H9 (cell line): ENCODE results near the gene HDAC3. TPM values are rescaled to one million over a fixed set of nuclear protein-coding genes. Genes with fewer than 3 reads are reported as not detected.

Experiments
- DNase-seq: peaks from one replicate; pipeline ENCODE4 v3.0.0-alpha.2; 2017
- H2AFZ ChIP-seq: one replicate; pipeline ENCODE4 v1.6.1; 2013; ENCODE audit warnings: mild to moderate bottlenecking, low read length, control low read depth, moderate library complexity
- H2AK5ac ChIP-seq: 2 replicates; pipeline ENCODE4 v1.6.1; 2013; ENCODE audit warnings: low read length, control low read depth, mixed read lengths; ENCODE audit not compliant: insufficient read length
- H2BK120ac ChIP-seq: one replicate; pipeline ENCODE4 v1.6.1; 2013; ENCODE audit warnings: low read depth, mild to moderate bottlenecking, low read length, control low read depth, inconsistent platforms; ENCODE audit not compliant: poor library complexity, severe bottlenecking
- H2BK12ac ChIP-seq: 2 replicates; pipeline ENCODE4 v1.6.1; 2013; ENCODE audit warnings: low read length, control low read depth, mixed read lengths, low read depth; ENCODE audit not compliant: insufficient read length
- H2BK15ac ChIP-seq: 2 replicates; pipeline ENCODE4 v1.6.1; 2013; ENCODE audit warnings: low read depth, low read length, control low read depth
- H2BK20ac ChIP-seq: one replicate; pipeline ENCODE4 v1.6.1; 2013; ENCODE audit warnings: low read depth, mild to moderate bottlenecking, low read length, control low read depth, inconsistent platforms; ENCODE audit not compliant: poor library complexity, severe bottlenecking
- H2BK5ac ChIP-seq: 2 replicates; pipeline ENCODE4 v1.6.1; 2013; ENCODE audit warnings: low read length, control low read depth, mixed read lengths; ENCODE audit not compliant: insufficient read length
- H3K14ac ChIP-seq: 2 replicates; pipeline ENCODE4 v1.6.1; 2013; ENCODE audit warnings: low read length, control low read depth; ENCODE audit not compliant: insufficient read depth
- H3K18ac ChIP-seq: 2 replicates; pipeline ENCODE4 v1.6.1; 2013; ENCODE audit warnings: low read depth, mild to moderate bottlenecking, mixed read lengths, low read length, control low read depth; ENCODE audit not compliant: insufficient read length
- H3K23ac ChIP-seq: 2 replicates; pipeline ENCODE4 v1.6.1; 2013; ENCODE audit warnings: low read length, control low read depth, mixed read lengths, low read depth; ENCODE audit not compliant: insufficient read length
- H3K23me2 ChIP-seq: 2 replicates; pipeline ENCODE4 v1.6.1; 2013; ENCODE audit warnings: low read depth, mild to moderate bottlenecking, mixed read lengths, low read length, control low read depth; ENCODE audit not compliant: insufficient read length, poor library complexity, severe bottlenecking
- H3K27ac ChIP-seq: 2 replicates; pipeline ENCODE4 v1.5.1; 2013; ENCODE audit warnings: low read length, control low read depth, mixed read lengths, low read depth; ENCODE audit not compliant: insufficient read length
- H3K27me3 ChIP-seq: 2 replicates; pipeline ENCODE4 v1.6.1; 2013; ENCODE audit warnings: low read length, control low read depth, inconsistent platforms; ENCODE audit not compliant: insufficient read depth
- H3K4ac ChIP-seq: 2 replicates; pipeline ENCODE4 v1.6.1; 2013; ENCODE audit warnings: low read depth, mild to moderate bottlenecking, control low read depth, inconsistent platforms, low read length, moderate library complexity
- H3K4me1 ChIP-seq: 2 replicates; pipeline ENCODE4 v1.6.1; 2013; ENCODE audit warnings: low read length, control low read depth, inconsistent platforms; ENCODE audit not compliant: insufficient read depth
- H3K4me2 ChIP-seq: 2 replicates; pipeline ENCODE4 v1.6.1; 2013; ENCODE audit warnings: low read length, control low read depth, mixed read lengths; ENCODE audit not compliant: insufficient read length, insufficient read depth
- H3K56ac ChIP-seq: 2 replicates; pipeline ENCODE4 v1.6.1; 2013; ENCODE audit warnings: low read depth, mild to moderate bottlenecking, mixed read lengths, low read length, control low read depth; ENCODE audit not compliant: insufficient read length
- H3K79me1 ChIP-seq: 2 replicates; pipeline ENCODE4 v1.6.1; 2013; ENCODE audit warnings: low read depth, mild to moderate bottlenecking, moderate library complexity, low read length, control low read depth, inconsistent platforms; ENCODE audit not compliant: insufficient read depth, poor library complexity, severe bottlenecking
- H3K79me2 ChIP-seq: 2 replicates; pipeline ENCODE4 v1.6.1; 2013; ENCODE audit warnings: low read length, control low read depth, inconsistent platforms; ENCODE audit not compliant: insufficient read depth
- H3K9ac ChIP-seq: 2 replicates; pipeline ENCODE4 v1.6.1; 2013; ENCODE audit warnings: low read length, control low read depth, mixed read lengths; ENCODE audit not compliant: insufficient read length; ENCODE audit errors: extremely low read depth
- H3K9me3 ChIP-seq: one replicate; pipeline ENCODE4 v1.6.1; 2013; ENCODE audit warnings: low read depth, low read length, inconsistent platforms; ENCODE audit not compliant: control insufficient read depth
- H3T11ph ChIP-seq: one replicate; pipeline ENCODE4 v1.6.1; 2013; ENCODE audit warnings: mild to moderate bottlenecking, low read length, control low read depth, inconsistent platforms
- H4K20me1 ChIP-seq: one replicate; pipeline ENCODE4 v1.6.1; 2013; ENCODE audit not compliant: control insufficient read depth, insufficient read length, insufficient read depth
- H4K5ac ChIP-seq: 2 replicates; pipeline ENCODE4 v1.6.1; 2013; ENCODE audit warnings: low read depth, mild to moderate bottlenecking, mixed read lengths, low read length, control low read depth; ENCODE audit not compliant: insufficient read length
- H4K8ac ChIP-seq: replicated peaks from 2 replicates; pipeline ENCODE4 v1.6.1; 2013; ENCODE audit warnings: low read length, control low read depth, mixed read lengths, low read depth; ENCODE audit not compliant: insufficient read length
- H4K91ac ChIP-seq: 2 replicates; pipeline ENCODE4 v1.6.1; 2013; ENCODE audit warnings: low read depth, mild to moderate bottlenecking, moderate library complexity, mixed read lengths, low read length, control low read depth; ENCODE audit not compliant: insufficient read length
- H3K27ac Mint-ChIP-seq, 3 experiments: 2 replicates in 2 of 3; 3 replicates in 1 of 3; pipeline ENCODE4 v1.8.0; 2020 to 2021; ENCODE audit warnings: mixed read lengths in 3 of 3, mild to moderate bottlenecking in 1 of 3, moderate library complexity in 1 of 3
- H3K27me3 Mint-ChIP-seq: 2 replicates; pipeline ENCODE4 v1.8.0; 2021; ENCODE audit warnings: low read depth, mild to moderate bottlenecking, moderate library complexity, mixed read lengths
- H3K36me3 Mint-ChIP-seq, 3 experiments: 2 replicates in 2 of 3; 3 replicates in 1 of 3; pipeline ENCODE4 v1.8.0; 2020 to 2021; ENCODE audit warnings: low read depth in 3 of 3, mixed read lengths in 3 of 3; ENCODE audit not compliant: insufficient read depth in 1 of 3
- H3K4me1 Mint-ChIP-seq, 2 experiments: 2 replicates each; pipeline ENCODE4 v1.8.0; 2020; ENCODE audit warnings: mixed read lengths in 2 of 2
- H3K4me3 Mint-ChIP-seq, 2 experiments: 2 replicates in 1 of 2; 3 replicates in 1 of 2; pipeline ENCODE4 v1.8.0; 2020 to 2021; ENCODE audit warnings: mild to moderate bottlenecking in 2 of 2, mixed read lengths in 2 of 2, moderate library complexity in 1 of 2
- H3K9me3 Mint-ChIP-seq, 2 experiments: 2 replicates in 1 of 2; 3 replicates in 1 of 2; pipeline ENCODE4 v1.8.0; 2020; ENCODE audit warnings: mild to moderate bottlenecking in 2 of 2, mixed read lengths in 2 of 2, moderate library complexity in 1 of 2
- WGBS: extraction: QIAGEN DNeasy Blood & Tissue Kit; methylation state at CpG from one replicate; pipeline ENCODE4 v1.1.7; 2013; ENCODE audit warnings: missing lambda C conversion rate, low lambda C conversion rate, mixed read lengths; ENCODE audit not compliant: insufficient read length; ENCODE audit errors: extremely low coverage; 5-methylcytosine and 5-hydroxymethylcytosine counted together
- total RNA-seq: library from RNA; stranded (reverse); gene quantifications from 2 replicates; pipeline ENCODE4 v1.2.1, GENCODE V29; 2021
- TF ChIP-seq, protein P1 (sequence below): fragments of 200-600 bp; sonication (generic); conservative IDR thresholded peaks from 3 replicates; pipeline ENCODE4 v1.8.0; 2021; ENCODE audit warnings: antibody characterized with exemption, mild to moderate bottlenecking

HDAC3 gene
- total RNA-seq, 1 experiment from 2014 or later, result 98.3 TPM

DNA sequence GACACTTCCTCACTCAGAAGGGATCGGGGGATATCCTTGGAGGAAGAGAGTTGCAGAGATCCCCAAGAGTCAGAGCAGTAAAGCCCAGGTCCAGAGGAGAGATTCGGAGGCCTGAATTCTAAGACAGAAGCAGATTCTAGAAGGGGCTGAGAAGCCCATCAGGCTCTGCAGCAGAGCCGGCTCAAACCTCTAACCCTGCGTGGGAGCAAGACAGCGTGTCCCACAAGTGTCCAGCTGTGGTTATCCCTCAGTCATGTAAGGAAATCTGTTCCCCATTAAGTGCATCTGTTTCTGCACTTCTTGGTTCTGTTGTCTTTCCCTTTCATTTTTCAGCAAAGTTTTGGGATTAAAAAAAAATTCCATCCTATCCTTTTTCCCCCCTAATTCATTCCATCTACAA, 13.0 kb downstream of the HDAC3 start:
- peak overlapping the region in 1 of 2 experiments; percentile 54; a peak in 3 of 5 replicates for H3K4me3 Mint-ChIP-seq
- Histone ChIP-seq H3K27me3 (no peaks in the 10 kb centered on the region), H3K4me1 (no peaks in the 10 kb centered on the region), H3K14ac (no peak overlapping the region), H2BK120ac (no peak overlapping the region), H4K5ac (no peak overlapping the region), H3K4ac (no peak overlapping the region), H2AFZ (no peak overlapping the region), H3T11ph (no peak overlapping the region), H4K91ac (no peak overlapping the region), H3K9me3 (no peaks in the 10 kb centered on the region), H2BK20ac (no peak overlapping the region), H3K56ac (no peak overlapping the region), H3K18ac (no peak overlapping the region), H2BK5ac (no peak overlapping the region), H4K20me1 (no peaks in the 10 kb centered on the region), H3K9ac (no peak overlapping the region), H2BK15ac (no peak overlapping the region), H2AK5ac (no peak overlapping the region), H3K23me2 (no peaks in the 10 kb centered on the region), H3K79me2 (no peaks in the 10 kb centered on the region), H3K4me2 (no peak overlapping the region), H3K23ac (no peak overlapping the region), H3K27ac (no peak overlapping the region), H3K79me1 (no peaks in the 10 kb centered on the region), H4K8ac (no peak overlapping the region), H2BK12ac (no peak overlapping the region)
- DNase-seq, result no peak
- H3K9me3 Mint-ChIP-seq, result no peaks in the 10 kb centered on the region
- TF ChIP-seq, protein P1, sequence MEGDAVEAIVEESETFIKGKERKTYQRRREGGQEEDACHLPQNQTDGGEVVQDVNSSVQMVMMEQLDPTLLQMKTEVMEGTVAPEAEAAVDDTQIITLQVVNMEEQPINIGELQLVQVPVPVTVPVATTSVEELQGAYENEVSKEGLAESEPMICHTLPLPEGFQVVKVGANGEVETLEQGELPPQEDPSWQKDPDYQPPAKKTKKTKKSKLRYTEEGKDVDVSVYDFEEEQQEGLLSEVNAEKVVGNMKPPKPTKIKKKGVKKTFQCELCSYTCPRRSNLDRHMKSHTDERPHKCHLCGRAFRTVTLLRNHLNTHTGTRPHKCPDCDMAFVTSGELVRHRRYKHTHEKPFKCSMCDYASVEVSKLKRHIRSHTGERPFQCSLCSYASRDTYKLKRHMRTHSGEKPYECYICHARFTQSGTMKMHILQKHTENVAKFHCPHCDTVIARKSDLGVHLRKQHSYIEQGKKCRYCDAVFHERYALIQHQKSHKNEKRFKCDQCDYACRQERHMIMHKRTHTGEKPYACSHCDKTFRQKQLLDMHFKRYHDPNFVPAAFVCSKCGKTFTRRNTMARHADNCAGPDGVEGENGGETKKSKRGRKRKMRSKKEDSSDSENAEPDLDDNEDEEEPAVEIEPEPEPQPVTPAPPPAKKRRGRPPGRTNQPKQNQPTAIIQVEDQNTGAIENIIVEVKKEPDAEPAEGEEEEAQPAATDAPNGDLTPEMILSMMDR, result no peak
- peak overlapping the region; percentile 13 to 68 (median 39); a peak in 3 of 7 replicates for H3K27ac Mint-ChIP-seq
- WGBS, result no CpG with 5 or more reads among the region's 5 CpGs
- peaks cover 11 to 13% of the 10 kb centered on the region in 2 experiments for H3K4me1 Mint-ChIP-seq
- H3K36me3 Mint-ChIP-seq, result peaks cover 26 to 68% (median 67%) of the 10 kb centered on the region in 3 experiments; a peak in 6 of 7 replicates
- no peaks in the 10 kb centered on the region for H3K27me3 Mint-ChIP-seq
